HG02763 (cell line): ENCODE measurements around the gene ZFP36L1.

Experiments
- ATAC-seq: cut with Tn5 transposase; IDR thresholded peaks from one replicate; pipeline ENCODE4 v1.9.1; 2021; ENCODE audit warnings: mild to moderate bottlenecking, moderate library complexity; ENCODE audit not compliant: unreplicated experiment

Gene ZFP36L1

GRCh38 chr14:68816183-68816942 lies 23.5 kb upstream of the ZFP36L1 start:
- ATAC-seq = peak; percentile 48

- ATAC-seq = no peak
Measured at GRCh38 chr14:68815298-68816182, 22.7 kb upstream of the ZFP36L1 start.

DNA sequence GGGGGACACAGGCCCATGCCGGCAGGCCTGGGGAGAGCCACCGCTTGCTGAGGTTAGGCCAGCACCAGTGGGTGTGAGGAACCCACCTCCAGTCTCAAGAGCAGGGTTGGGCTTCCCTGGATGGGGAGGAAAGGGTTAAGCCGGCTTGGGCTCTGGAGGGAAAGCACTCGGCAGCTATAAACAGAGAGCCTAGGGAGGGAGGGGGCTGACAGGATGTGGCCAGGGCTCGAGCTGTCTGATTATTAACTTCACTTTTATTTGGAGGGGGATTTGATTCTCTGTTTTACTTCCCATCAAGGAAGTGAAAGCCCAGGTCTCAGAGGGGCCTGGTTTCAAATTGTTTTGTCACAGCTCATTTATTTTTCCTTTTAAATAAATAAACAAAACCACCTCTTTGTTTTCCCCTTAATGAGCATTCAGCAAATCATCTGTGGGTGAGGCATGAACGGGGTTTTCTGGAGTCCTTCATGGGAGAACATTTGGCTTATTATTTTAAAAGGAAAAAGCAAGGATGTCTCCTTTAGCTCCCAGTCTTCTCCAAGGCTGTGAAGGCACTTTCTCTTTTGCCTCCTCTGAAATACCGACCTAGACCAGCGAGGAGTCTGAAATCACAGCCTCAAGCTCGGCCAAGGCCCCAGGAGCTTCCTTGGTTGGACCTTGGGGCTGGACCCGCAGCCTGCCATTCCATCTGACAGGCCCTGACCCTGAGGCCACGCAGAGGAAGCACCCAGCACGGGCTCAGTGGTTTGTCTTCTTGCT lies 21.9 kb upstream of the ZFP36L1 start:
- ATAC-seq = peak; percentile 34

DNA sequence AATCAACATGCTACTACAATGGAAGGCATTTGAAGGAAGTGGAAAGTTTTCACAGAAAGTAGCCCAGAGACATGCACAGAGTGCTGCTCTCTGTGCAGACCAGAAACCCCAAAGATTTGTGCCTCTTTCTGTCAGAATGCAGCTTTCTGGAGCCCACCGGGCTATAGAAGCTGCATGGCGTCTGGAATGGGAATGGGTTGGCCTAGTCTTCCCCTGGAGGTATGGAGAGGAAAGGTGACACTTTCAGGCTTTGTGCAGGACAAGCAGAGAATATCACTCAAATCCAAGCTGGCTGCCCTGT lies 21.3 kb upstream of the ZFP36L1 start:
- no peak for ATAC-seq

DNA sequence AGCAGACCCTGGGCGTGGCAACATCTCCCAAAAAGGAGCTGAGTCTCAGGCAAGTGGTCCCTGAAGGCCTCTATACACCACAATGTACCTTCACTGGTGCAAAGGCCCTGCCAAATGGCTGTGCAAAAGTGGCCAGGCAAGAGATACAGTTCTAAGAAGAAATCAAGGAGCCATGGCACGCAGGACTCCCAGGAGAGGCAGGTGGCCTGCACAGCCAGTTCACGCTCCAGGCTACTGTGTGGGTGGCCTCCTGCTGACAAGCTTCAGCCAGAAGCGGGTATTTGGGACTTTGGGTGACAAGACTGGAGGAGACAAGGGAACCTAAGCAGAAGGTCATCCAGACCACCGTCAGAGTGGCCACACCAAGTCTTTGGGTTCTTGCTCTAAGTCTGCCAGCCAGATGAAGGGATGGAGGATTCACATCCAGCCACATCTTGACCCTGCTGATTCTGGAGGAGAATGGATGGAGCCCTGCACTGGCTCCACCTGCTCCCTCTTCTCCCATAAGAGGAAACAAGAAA lies 20.5 kb upstream of the ZFP36L1 start:
- no peak for ATAC-seq

GRCh38 chr14:68811171-68811570 lies 18.3 kb upstream of the ZFP36L1 start:
- ATAC-seq = no peak

- ATAC-seq = no peak
Measured at GRCh38 chr14:68810173-68811153, 17.6 kb upstream of the ZFP36L1 start.

GRCh38 chr14:68809524-68809923 lies 16.7 kb upstream of the ZFP36L1 start:
- no peak for ATAC-seq

GRCh38 chr14:68808696-68809480 lies 16.0 kb upstream of the ZFP36L1 start:
- ATAC-seq = no peak

GRCh38 chr14:68807987-68808386 lies 15.1 kb upstream of the ZFP36L1 start:
- ATAC-seq = no peak

GRCh38 chr14:68807148-68807600 lies 14.3 kb upstream of the ZFP36L1 start:
- ATAC-seq = no peak

GRCh38 chr14:68806526-68807147 lies 13.8 kb upstream of the ZFP36L1 start:
- no peak for ATAC-seq

DNA sequence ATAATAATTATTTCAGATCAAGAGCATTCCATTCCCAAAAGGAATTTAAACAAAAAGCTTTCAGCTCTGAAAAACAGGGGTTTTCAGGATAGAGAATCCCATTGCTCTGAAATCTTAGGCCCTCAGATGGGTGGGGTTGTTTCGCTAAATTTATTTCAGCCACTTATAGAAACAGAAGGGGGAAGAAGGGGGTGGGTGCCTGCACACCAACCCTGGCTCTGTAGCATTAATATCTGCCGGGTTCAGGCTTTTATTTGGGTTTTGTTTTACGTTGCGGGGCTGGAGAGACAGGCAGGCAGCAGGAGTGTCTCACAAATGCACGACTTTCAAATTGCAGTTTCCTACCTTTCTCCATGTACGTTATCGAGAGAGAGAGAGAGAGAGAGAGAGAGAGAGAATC lies 12.5 kb upstream of the ZFP36L1 start:
- ATAC-seq = no peak

GRCh38 chr14:68801631-68802030 lies 8.8 kb upstream of the ZFP36L1 start:
- no peak for ATAC-seq

- no peak for ATAC-seq
Measured at GRCh38 chr14:68800953-68801352, 8.1 kb upstream of the ZFP36L1 start.

- no peak for ATAC-seq
Measured at GRCh38 chr14:68800390-68800789, 7.5 kb upstream of the ZFP36L1 start.

- ATAC-seq = no peak
Measured at GRCh38 chr14:68798621-68799020, 5.8 kb upstream of the ZFP36L1 start.

- ATAC-seq = no peak
Measured at GRCh38 chr14:68797121-68797670, 4.3 kb upstream of the ZFP36L1 start.
